Stimulated activated CD4-positive, alpha-beta T cell treated with anti-CD3 and anti-CD28 coated beads, Interleukin-15, amount 100 ng/mL, for 48 hours (primary cell): ENCODE results near the gene LRRD1.
"Not testable (repeated sequence)": the region's sequence is repeated elsewhere in the genome, so short reads cannot be mapped to it uniquely, and the experiment has no call there.

Source experiments
- DNase-seq, 2 donors: peaks; one replicate each; pipeline ENCODE4 v3.0.0-alpha.2; 2020; ENCODE audit warnings: low read depth in 2 of 2

The LRRD1 gene

DNA sequence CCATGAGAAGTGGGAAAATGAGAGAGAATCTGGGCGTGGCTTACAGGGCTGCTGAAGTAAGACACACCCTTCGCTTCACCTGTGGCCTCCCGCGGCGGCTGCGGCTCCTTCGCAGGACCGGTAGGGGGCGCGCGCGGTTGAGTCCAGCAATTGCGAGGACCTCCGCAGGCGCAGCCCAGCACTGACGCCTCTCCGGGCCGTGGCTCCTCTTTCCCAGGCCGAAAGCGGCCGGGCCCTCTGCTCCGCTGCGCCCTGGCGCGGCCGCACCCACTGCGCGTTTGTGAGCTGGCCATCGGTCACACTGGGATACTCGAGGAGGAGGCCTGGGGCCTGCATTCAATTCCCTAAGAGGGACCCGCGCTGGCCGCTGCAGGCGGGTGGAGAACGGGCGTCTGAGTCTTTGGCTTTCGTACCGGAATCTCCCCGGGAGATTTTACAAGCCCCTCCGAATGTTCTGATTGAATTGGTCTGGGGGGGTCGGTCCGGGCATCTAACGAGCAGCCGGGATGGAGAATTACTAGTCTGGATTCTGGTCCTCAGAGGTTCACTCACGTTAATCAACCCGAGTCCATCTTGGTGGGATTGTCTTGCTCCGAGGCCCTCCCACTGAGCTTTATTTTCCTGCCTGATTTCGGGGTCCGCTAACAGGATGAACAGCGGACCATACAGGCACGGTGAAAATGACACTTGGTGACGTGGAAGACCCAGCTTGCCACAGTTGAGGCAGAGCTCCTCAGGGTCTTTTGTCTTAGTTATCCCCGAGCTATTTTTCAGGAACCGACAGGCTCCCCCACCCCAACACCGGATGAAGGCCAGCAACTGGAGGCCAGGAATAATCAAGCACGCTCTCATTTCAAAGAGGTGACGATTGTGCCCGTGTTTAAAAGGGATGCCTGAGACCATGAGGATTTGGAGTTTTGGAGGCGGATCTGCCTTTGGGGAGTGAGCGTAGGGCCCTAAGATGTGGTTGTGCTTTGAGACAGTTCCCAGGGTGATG, at the start of gene LRRD1:
Gene LRRD1 (minus strand): TSS at position 215 of the 997 bp plus-strand sequence. CDS start 13,940 bp downstream, outside the sequence.
- peak; percentile 75 to 88 for DNase-seq

- DNase-seq, result no peak
Measured at GRCh38 chr7:92228742-92229141, 49.8 kb upstream of the LRRD1 start.

GRCh38 chr7:92228100-92228499, 49.2 kb upstream of the LRRD1 start:
- no peak for DNase-seq

- no peak for DNase-seq
Measured at GRCh38 chr7:92226981-92227380, 48.0 kb upstream of the LRRD1 start.

GRCh38 chr7:92221766-92222165, 42.8 kb upstream of the LRRD1 start:
- no peak for DNase-seq

GRCh38 chr7:92206672-92207071, 27.7 kb upstream of the LRRD1 start:
- no peak for DNase-seq

- no peak for DNase-seq
Measured at GRCh38 chr7:92205987-92206386, 27.0 kb upstream of the LRRD1 start.

GRCh38 chr7:92200791-92201190, 21.8 kb upstream of the LRRD1 start:
- no peak for DNase-seq

GRCh38 chr7:92192326-92192725, 13.4 kb upstream of the LRRD1 start:
- no peak for DNase-seq

DNA sequence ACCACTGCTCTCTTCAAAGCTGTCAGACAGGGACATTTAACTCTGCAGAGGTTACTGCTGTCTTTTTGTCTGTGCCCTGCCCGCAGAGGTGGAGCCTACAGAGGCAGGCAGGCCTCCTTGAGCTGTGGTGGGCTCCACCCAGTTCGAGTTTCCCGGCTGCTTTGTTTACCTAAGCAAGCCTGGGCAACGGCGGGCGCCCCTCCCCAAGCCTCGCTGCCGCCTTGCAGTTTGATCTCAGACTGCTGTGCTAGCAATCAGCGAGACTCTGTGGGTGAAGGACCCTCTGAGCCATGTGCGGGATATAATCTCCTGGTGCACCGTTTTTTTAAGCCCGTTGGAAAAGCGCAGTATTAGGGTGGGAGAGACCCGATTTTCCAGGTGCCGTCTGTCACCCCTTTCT, 10.3 kb upstream of the LRRD1 start:
- not testable (repeated sequence) for DNase-seq

DNA sequence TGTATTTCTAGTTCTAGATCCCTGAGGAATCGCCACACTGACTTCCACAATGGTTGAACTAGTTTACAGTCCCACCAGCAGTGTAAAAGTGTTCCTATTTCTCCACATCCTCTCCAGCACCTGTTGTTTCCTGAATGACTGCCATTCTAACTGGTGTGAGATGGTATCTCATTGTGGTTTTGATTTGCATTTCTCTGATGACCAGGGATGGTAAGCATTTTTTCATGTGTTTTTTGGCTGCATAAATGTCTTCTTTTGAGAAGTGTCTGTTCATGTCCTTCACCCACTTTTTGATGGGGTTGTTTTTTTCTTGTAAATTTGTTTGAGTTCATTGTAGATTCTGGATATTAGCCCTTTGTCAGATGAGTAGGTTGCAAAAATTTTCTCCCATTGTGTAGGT, 5.4 kb upstream of the LRRD1 start:
- not testable (repeated sequence) for DNase-seq

DNA sequence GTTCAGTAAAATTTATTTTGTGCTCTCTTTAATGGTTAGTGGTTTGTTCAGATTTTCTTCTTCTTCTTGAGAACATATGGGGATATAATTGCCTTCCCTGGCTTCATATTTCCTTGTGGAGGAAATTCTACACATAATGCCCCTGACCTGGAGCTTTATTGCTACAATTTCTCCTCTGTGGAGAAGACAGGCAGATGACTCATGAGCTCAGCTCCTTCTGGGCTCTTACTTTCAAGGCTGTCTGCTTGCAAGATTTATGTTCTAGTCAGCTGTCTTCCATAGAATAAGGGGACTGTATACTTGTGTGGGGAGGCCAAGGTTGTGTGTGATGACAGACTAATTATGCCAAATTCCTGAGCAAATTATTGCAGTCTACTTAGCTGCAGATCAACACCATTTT, 1.6 kb downstream of the LRRD1 start:
- no peak for DNase-seq

- DNase-seq, result not testable (repeated sequence)
Measured at GRCh38 chr7:92169529-92169928, 9.4 kb downstream of the LRRD1 start.

DNA sequence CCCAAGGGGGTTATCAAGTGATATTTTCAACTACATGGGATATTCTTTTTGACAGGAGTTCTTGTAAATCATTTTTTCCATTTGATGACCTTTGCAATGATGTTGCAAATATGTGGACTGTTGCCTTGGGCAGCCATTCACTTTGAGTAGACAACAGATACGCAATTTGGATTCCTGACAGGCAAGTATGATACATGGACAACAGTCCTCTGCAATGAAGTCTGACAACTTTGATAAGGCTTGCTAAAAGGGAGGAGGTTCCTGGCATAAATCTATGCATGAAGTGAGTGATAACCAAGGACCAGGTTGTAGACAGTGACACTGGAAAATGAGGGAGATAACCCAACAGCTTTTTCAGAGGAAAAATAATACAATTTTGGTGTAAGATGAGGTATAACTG, 17.7 kb downstream of the LRRD1 start:
- DNase-seq, result no peak

- DNase-seq, result no peak
Measured at GRCh38 chr7:92158660-92159575, 20.0 kb downstream of the LRRD1 start.

DNA sequence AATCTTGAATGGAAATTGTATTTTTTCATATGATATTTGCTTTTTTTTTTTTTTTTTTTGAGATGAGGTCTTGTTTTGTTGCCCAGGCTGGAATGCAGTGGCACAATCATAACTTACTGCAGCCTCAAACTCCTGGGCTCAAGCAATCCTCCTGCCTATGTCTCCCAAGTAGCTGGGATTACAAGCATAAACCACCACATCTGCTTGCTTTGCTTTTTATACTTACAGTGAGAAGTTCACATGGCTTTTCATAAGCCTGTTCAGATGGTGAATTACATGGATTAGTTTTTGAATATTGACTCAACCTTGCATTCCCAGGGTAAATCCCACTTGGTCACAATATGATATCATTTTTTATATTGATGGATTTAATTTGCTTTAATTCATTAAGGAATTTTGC, 22.0 kb downstream of the LRRD1 start:
- no peak for DNase-seq

DNA sequence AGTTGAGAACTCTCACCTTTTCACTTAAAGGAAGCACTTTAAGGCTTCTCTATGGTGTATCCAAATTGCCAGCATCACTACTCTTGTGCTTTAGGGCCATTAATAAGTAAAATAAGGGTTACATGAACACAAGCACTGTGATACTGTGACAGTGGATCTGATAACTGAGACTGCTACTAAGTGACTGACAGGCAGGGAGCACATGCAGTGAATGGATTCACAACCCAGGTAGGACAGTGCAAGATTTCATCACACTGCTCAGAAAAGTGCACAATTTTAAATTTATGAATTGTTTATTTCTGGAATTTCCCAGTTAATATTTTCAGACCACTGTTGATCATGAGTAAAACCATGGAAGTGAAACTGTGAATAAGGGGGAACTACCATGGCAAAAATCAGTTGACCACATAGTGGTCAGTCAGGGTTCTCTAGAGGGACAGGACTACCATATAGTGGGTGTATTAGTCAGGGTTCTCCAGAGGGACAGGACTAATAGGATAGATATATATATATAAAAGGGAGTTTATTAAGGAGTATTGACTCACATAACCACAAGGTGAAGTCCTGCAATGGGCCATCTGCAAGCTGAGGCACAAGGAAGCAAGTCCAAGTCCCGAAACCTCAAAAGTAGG, 23.7 kb downstream of the LRRD1 start:
- no peak for DNase-seq

GRCh38 chr7:92150450-92151017, 28.4 kb downstream of the LRRD1 start:
- DNase-seq, result no peak

GRCh38 chr7:92149736-92150239, 29.2 kb downstream of the LRRD1 start:
- DNase-seq, result no peak

GRCh38 chr7:92143192-92143880, 35.6 kb downstream of the LRRD1 start:
- DNase-seq, result not testable (repeated sequence)

DNA sequence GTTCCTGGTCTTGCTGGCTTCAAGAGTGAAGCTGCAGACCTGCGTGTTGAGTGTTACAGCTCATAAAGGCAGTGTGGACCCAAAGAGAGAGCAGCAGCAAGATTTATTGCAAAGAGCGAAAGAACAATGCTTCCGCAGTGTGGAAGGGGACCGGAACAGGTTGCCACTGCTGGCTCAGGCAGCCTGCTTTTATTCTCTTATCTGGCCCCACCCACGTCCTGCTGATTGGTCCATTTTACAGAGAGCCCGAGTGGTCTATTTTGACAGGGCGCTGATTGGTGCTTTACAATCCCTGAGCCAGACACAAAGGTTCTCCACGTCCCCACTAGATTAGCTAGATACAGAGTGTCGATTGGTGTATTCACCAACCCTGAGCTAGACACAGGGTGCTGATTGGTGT, 36.2 kb downstream of the LRRD1 start:
- DNase-seq, result not testable (repeated sequence)
